Ramos (cell line): Measurements from ENCODE around the gene INPP5K.
"Not testable (repeated sequence)": the region's sequence is repeated elsewhere in the genome, so short reads cannot be mapped to it uniquely, and the experiment has no call there.

ENCODE experiments used
- in situ Hi-C: fragments of 300-500 bp; cut with MboI; formaldehyde crosslinking; loops from one replicate; pipeline ENCODE4 v1.14.3; 2022; ENCODE audit warnings: low sequenced_read_pairs; ENCODE audit not compliant: unreplicated experiment

The INPP5K gene

GRCh38 chr17:1470755-1471462, 45.5 kb downstream of the INPP5K start:
- in situ Hi-C loops = no loop called here

GRCh38 chr17:1470071-1470754, 46.2 kb downstream of the INPP5K start:
- in situ Hi-C loops = no loop called here

GRCh38 chr17:1469231-1469852, 47.1 kb downstream of the INPP5K start:
- in situ Hi-C loops = no loop called here

GRCh38 chr17:1467898-1468492, 48.4 kb downstream of the INPP5K start:
- in situ Hi-C loops = no loop called here

- in situ Hi-C loops = no loop called here
Observed at GRCh38 chr17:1467258-1467657, 49.2 kb downstream of the INPP5K start.

GRCh38 chr17:1464186-1464585, 52.2 kb downstream of the INPP5K start:
- in situ Hi-C loops = no loop called here

- in situ Hi-C loops = no loop called here
Observed at GRCh38 chr17:1462164-1463112, 54.0 kb downstream of the INPP5K start.

GRCh38 chr17:1461198-1461944, 55.0 kb downstream of the INPP5K start:
- in situ Hi-C loops = no loop called here

- in situ Hi-C loops = no loop called here
Observed at GRCh38 chr17:1460233-1460632, 56.2 kb downstream of the INPP5K start.

- in situ Hi-C loops = no loop called here
Observed at GRCh38 chr17:1455797-1456599, 60.4 kb downstream of the INPP5K start, which contains the start of gene CRK. CRK (minus strand) TSS chr17:1456232; CDS start chr17:1456117, 115 bp downstream.

- in situ Hi-C loops = no loop called here
Observed at GRCh38 chr17:1455291-1455796, 61.1 kb downstream of the INPP5K start.

GRCh38 chr17:1454541-1454940, 61.9 kb downstream of the INPP5K start:
- in situ Hi-C loops = no loop called here

- in situ Hi-C loops = not testable (repeated sequence)
Observed at GRCh38 chr17:1453694-1454093, 62.7 kb downstream of the INPP5K start.

- in situ Hi-C loops = no loop called here
Observed at GRCh38 chr17:1452836-1453235, 63.6 kb downstream of the INPP5K start.

- in situ Hi-C loops = not testable (repeated sequence)
Observed at GRCh38 chr17:1450261-1450660, 66.2 kb downstream of the INPP5K start.

GRCh38 chr17:1449412-1449967, 66.9 kb downstream of the INPP5K start:
- in situ Hi-C loops = no loop called here

GRCh38 chr17:1447052-1447451, 69.4 kb downstream of the INPP5K start:
- in situ Hi-C loops = no loop called here

- in situ Hi-C loops = no loop called here
Observed at GRCh38 chr17:1446201-1446600, 70.2 kb downstream of the INPP5K start.
